GM19023 (cell line): ENCODE results near the gene NVL.
"Not testable (repeated sequence)": the region's sequence is repeated elsewhere in the genome, so short reads cannot be mapped to it uniquely, and the experiment has no call there.

Experiments used
- ATAC-seq: cut with Tn5 transposase; IDR thresholded peaks from one replicate; pipeline ENCODE4 v1.9.1; 2021; ENCODE audit warnings: mild to moderate bottlenecking, moderate library complexity; ENCODE audit not compliant: unreplicated experiment

Gene NVL

DNA sequence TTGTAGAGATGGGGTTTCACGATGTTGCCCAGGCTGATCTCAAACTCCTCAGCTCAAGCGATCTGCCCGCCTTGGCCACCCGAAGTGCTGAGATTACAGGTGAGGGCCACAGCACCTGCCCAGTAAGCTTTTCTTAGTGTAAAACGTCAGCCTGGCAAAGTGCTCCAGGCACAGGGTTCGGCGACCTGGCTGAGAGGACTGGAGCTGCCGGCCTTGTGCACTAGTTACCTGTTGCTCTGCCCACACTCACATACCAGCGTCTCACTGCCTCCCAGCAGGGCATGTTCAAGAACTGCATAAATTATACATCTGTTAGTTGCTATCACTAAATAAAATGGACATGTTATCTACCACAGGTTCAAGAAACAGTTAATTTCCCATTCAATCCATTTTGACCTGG lies 91.8 kb downstream of the NVL start:
- ATAC-seq: no peak

DNA sequence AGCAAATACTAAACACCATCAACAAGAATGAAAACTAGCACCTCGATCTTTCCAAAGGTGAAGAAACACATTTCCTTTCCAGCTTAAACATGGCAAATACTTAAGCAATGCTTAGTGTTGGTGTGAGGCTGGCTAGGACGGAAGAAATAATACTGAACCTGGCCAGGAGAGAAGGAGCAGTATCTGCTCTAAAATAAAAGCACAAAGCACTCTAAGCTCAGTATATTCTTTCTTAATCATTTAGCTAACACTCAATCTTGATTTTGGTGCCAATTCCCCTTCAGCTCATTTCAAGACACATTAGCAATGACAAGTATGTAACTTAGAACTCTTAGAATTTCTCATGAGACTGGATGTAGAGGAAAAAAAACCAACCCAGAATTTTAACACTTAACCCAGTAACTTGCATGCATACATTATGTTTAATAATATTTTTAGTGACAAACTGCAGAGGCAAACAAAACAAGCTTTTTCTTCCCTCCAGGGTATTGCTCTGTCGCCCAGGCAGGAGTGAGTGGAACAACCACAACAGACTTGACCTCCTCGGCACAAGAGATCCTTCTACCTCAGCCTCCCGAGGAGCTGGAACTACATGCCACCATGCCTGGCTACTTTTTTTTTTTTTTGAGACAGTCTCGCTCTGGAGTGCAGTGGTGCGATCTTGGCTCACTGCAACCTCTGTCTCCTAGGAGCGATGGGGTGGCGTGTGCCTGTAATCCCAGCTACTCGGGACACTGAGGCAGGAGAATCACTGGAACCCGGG lies 92.7 kb downstream of the NVL start:
- no peak for ATAC-seq

DNA sequence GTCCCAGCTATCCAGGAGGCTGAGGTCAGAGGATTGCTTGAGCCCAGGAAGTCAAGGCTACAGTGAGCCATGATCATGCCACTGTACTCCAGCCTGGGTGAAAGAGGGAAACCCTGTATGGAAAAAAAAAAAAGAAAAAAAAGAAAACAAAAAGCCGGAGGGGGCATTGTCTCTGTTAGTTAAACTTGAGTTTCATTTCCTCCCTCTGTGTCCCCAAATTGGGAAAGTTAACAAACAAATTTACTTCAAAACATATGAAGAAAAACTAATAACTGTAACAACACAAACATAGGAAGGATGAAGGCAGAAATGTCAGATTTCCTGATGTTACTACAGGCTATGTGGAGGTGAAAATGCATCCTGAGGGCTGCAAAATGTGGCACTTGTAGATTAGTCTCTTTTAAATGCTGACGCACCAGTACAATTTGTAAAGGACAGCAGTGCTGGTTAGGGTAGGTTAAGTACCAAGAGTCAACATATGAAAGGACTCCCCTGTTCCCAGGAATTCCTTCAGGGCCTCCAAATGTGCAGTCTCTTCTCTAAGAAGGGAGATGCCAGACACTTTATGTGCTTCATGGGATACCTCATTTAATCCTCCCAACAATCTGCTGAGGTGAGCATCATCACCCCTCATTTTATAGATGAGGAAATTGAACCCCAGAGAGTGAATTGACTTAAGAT lies 94.0 kb downstream of the NVL start:
- no peak for ATAC-seq

DNA sequence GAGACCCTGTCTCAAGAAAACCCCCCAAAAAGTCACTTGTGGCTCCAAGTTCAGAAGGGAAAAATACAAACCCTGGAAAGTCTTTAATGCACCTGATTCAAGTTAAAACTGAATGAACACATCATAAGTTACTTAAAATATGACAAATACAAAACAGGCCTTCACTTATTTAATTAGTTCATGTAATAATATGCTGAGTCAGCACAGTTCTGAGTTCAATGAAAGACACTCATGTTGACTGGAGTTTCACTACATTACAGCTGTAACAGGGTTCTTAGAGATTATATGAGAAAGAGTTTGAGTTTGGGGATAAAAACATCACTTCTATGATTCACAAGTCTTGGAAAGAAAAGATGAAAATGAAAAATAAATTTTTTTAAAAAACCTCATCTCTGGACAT lies 96.0 kb downstream of the NVL start:
- ATAC-seq: no peak

DNA sequence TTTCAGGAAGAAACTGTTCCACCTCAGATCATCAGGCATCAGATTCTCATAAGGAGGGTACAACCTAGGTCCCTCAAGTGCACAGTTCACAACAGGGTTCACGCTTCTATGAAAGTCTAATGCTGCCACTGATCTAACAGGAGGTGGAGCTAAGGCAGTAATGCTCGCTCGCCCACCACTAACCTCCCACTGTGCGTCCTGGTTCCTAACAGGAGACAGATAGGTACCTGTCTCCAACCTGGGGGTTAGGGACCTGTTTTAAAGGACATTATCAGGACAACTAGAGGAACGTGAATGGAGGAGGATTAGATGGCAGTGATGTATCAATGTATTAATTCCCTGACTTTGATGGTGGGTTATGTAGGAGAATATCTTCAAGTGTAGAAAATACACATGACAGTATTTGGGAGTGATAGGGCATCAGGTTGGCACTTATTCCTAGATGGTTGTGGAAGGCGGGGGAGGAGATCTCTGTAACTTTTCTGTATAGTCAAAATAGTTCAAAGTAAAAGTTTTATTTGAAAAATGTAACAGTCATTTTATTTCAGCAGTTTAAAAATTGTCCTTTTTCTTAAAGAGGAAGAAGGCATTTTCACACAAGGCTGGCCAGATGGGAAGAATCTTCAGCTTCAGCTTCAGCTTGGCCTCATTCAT lies 103.0 kb downstream of the NVL start:
- no peak for ATAC-seq

DNA sequence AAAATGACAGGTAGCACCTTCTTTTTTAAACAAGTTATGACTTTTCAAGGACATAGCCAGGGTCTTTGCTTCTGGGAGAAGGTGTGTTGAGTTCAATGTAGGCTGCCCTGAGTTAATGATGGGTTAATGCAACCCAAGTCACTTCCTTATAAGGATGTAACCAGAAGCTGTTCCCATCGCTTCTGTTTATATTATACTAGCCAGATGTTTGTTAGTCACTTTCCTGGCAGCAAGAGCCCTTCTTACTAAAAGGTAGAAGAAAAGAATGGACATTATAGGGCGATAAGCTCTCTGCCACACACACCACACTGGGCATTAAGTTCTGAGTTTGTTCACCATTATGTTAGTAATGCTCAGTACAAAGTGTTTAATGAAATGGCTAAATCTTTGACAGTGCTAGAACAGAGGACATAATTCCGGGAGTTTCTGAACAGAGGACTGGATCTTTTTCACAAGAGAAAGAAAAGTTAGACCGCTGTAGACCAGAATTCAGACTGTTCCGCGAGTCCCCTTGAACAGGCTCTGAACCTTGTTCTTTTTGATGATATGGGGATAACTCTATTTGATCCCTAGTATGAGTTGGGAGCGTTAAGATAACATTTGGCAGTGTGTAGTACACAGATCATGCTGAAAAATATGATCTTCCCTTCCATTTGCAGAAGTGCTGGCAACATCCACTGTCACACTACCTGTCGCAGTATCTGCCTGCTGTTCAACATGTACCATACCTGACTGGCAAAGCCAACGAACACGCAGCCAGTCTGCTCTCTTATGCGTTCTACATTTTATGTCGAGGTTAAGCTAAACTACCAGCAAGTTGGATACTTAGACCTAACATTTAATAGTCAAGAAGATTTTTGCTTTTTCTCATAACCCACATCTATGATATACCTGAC lies 105.9 kb downstream of the NVL start:
- no peak for ATAC-seq

DNA sequence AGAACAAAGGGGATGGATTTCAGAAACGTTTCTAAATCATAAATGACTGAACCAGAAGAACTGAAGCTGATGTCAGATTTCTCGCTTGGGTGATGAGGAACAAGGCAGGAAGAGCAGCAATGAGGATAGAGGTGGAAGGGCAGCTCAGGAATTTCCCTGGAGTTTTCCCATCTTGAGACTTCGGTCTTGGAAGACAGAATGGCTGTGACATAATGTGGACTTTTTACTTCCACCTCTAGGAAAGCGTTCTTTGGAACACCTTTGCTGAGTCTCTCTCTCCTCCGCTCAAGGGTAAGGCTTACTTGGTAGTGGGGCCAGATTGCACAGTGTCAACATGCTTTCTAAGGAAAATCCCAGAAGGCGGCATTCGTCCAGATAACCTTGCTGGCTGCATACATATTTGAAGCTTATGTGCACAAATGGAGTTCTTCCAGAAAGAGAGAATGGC lies 110.3 kb downstream of the NVL start:
- no peak for ATAC-seq

DNA sequence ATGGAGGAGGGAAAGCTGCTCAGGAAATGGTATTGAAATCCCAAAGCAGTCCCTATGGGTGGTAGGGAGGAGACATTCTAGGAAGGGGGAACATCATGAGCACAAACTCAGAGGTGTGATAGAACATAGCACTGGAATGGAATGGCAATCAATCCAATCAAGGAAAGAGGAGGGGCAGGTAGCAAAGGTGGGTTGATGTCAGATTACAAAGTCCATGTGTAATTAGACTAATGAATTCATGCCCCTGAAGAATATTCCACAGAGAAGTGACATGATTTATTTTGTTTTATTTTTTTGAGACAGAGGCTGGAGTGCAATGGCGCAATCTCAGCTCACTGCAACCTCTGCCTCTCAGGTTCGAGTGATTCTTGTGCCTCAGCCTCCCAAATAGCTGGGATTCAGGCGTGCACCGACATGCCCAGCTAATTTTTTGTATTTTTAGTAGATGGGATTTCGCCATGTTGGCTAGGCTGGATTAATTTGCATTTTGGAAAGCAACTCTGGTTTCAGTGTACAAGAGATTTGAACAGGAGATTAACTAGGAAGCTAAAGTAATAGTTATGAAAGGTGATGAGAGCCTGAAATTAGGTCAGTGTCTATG lies 110.9 kb downstream of the NVL start:
- ATAC-seq: no peak

DNA sequence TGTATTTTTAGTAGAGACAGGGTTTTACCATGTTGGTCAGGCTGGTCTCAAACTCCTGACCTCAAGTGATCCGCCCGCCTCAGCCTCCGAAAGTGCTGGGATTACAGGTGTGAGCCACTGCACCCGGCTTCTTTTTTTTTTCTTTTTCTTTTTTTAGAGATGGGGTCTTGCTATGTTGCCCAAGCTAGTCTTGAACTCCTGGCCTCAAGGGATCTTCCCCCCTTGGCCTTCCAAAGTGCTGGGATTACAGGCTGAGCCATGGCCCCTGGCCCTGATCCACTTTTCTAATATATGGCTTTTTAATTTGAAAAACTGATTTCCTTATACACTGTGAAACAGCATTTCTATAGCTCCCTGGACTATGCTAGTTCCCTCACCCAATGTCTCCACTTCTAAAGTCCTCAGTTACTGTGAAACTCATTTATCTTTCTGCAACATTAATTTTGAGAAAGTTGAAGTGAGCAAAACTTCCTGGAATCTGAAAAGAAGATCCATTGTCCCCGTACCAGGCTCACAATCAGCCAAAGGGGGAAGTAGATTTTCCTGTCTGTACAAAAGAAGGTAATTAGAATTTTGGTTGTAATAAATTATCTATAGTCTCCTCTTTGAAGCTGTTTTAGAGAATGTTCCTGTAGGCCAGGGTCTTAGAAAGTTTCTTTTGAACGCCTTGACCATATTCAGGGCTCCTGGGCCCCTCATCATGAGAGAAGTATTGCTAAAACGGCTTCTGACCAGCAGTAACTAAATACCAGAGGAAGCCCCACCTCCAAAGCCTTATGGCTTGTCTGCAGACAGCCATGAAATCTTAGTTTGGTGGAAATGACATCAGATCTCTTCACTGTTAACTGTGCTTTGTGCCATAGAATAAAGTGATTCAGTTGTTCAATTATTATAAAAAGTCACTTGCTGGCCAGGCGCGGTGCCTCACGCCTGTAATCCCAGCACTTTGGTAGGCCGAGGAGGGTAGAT lies 112.0 kb downstream of the NVL start:
- ATAC-seq: no peak

DNA sequence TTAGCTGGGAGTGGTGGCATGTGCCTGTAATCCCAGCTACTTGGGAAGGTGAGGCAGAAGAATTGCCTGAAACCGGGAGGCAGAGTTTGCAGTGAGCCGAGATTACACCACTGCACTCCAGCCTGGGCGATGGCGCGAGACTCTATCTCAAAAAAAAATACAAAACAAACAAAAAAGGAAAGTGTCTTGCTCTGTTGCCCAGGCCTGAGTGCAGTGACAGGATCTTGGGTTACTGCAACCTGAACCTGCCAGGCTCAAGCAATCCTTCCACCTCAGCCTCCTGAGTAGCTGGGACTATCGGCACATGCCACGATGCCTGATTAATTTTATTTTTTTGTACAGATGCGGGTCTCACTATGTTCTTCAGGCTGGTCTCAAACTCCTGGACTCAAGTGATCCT lies 113.6 kb downstream of the NVL start:
- no peak for ATAC-seq

DNA sequence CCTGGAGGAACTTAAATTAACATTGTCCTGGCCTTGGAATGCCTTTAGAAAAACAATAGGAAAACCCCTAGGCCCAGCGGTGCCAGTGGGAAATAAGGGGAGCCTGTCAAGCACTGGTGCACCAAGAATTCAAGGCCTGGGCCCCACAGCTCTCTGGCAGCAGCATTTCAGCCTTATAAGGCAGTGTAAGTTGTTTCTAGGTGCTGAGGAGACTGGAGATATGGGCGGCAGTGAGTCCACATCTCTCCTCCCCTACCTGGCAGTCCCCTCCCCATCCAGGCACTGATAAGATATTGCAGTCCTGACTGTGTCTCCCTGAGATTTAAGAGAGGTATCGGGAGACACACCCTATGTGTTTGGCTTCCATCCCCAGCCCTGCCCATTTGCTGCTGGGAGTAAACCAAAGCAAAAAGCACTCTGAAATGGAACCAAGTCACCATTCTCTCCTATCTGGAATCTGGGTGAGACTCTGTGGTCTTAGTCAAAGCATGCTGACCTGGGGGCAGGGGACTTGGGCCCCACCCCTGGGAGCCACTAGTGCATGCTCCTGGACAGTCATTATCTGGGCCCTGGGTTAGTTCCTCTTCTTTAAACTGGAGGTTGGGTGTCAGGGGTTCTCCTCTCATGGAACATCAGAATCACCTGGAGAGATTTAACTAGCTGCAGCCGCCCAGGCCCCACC lies 116.4 kb downstream of the NVL start:
- no peak for ATAC-seq

DNA sequence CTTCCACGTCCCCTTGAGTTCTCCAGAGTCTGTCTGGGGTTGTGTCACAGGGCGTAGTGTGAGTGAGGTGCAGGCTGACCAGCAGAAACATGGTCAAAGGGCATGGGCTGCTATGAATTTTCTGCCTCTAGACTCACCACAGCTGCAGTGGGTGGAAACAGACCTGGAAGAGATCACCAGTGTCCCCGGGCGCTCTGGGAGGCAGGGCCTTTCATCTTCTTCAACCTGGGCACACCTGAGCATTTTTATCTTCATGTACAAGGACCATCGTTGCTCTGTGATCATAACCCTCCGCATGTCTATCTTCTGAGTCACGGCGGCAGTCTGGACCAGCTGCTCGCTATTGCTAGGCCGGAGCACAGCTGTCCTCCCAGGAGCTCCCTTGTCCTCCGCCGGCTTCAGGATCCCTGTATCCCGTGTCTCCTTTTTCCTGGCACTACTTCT lies 117.3 kb downstream of the NVL start:
- ATAC-seq: no peak

DNA sequence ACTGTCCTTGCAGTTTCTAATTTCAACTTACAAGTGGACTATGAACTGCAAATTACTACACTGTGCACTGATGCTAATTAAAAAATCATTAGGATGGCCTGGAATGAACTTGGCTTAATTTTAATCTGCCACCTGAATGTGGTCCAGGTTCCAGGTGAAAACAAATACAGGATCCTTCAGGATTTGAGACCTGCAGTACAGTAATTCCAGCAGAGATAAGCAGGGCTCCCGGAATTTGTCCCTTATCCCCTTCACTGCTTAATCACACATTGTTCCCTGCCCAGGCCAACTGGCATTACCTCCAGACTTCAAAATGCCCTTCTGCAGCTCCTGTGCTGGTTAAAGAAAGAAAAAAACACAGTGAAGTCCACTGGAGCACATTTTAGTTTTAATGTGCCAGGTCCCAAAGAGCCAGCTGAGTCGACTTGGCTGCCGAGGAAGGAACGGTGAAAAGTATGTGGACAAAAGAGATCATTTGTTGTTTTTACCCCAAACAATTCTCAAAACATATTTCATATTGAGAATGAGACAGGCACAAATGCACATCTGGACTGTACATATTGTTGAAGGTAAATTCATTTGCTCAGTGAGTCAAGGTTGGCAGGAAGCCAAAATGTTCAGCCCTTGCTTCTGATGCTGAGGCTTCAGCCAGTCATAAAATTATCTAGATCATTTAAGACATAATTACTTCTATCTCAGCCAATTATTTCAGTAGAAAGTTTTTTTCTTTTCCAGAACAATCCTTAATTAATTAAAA lies 118.6 kb downstream of the NVL start:
- ATAC-seq: no peak

DNA sequence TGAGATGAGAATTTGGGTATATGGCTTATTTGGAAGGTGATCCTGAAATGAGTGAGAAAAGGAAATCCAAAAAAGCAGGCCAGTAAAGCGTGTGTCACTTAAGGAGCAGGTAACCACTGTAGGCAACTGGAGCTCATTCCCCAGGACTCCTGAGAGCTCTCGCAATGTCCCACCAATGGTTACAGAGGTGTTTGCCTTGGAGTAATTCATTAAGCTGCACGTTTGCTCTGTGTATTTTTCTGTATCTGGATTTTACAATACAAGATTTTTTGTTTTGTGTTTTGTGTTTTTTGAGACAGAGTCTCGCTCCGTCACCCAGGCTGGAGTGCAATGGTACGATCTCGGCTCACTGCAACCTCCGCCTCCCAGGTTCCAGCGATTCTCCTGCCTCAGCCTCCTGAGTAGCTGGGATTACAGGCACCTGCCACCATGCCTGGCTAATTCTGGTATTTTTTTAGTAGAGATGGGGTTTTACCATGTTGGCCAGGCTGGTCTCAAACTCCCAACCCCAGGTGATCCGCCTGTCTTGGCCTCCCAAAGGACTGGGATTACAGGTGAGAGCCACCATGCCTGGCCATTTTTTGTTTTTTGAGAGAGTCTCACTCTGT lies 123.9 kb downstream of the NVL start:
- not testable (repeated sequence) for ATAC-seq

DNA sequence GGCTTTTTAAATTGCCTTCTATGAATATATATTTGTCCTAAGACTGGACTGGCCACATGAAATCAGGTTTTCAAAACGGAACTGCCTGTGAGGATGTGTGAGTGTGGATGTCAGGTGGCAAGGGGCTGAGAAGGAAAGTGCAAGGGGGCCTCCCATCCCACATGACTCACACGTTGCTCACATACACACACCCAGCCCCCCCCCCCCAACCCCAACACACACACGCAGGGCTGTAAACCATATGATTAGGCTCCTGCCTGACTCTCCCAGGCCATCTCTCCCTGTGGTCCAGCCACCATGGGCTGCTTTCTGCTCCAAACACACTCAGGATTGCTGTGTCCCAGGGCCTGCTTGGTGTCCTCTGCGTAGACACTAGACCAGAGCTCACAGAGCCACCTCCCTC lies 124.5 kb downstream of the NVL start:
- ATAC-seq: peak; percentile 42

DNA sequence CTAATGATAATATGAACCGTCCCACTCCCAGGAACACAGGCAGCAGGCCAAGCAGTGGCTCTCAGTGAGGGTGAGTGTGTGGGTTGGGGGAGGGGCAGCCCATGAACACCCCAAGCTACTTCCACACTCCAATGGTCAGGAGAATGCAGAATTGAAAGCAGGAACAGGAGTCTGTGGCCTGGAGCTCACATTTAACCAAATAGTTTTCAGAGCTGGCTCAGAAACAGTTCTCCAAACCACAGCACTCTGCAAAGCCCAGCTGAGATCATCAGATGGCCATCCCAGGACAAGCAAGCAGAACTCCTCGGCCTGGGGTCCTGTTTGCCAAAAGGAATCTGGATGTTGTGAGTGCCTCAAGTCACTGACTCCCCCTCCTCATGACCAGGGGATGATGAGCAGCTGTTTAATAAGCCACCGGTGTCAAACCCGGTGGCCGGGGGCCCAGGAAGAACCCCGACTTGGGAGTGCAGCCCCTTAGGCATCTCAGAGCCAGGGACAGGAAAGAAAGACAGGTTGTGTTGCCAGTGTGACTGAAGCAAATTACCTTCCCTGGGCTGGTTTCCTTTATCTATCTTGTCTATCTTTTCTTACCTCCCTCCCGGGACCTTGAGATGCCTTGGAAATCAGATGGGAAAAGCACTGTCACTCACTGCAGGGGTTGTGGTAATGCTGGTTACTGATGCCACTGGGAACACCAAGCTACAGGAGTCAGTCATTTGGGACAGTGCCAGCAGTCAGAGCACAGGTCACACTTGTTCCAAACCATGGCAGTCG lies 126.5 kb downstream of the NVL start:
- ATAC-seq: peak; percentile 57

DNA sequence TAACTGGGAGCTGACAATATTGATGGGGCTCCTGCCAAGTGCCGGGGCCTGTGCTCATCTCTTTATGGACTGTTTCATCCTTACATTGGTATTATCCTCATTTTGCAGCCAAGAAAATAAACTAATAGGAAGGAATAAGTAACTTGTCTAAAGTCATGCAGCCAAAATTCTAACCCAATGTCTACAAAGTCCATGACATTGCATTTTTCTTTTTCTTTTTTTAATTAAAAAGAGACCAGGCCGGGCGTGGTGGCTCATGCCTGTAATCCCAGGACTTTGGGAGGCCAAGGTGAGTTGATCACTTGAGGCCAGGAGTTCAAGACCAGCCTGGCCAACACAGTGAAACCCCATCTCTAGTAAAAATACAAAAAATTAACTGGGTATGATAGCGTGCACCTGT lies 128.1 kb downstream of the NVL start:
- no peak for ATAC-seq
